NCI-H2081 (cell line): ENCODE results near the gene DNER.
"Not testable (repeated sequence)": the region's sequence is repeated elsewhere in the genome, so short reads cannot be mapped to it uniquely, and the experiment has no call there.

Experiments used
- DNase-seq, 2 experiments: peaks; one replicate each; lab custom pipeline; 2025; lab: John Stamatoyannopoulos, UW

DNER gene, protein sequence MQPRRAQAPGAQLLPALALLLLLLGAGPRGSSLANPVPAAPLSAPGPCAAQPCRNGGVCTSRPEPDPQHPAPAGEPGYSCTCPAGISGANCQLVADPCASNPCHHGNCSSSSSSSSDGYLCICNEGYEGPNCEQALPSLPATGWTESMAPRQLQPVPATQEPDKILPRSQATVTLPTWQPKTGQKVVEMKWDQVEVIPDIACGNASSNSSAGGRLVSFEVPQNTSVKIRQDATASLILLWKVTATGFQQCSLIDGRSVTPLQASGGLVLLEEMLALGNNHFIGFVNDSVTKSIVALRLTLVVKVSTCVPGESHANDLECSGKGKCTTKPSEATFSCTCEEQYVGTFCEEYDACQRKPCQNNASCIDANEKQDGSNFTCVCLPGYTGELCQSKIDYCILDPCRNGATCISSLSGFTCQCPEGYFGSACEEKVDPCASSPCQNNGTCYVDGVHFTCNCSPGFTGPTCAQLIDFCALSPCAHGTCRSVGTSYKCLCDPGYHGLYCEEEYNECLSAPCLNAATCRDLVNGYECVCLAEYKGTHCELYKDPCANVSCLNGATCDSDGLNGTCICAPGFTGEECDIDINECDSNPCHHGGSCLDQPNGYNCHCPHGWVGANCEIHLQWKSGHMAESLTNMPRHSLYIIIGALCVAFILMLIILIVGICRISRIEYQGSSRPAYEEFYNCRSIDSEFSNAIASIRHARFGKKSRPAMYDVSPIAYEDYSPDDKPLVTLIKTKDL

DNA sequence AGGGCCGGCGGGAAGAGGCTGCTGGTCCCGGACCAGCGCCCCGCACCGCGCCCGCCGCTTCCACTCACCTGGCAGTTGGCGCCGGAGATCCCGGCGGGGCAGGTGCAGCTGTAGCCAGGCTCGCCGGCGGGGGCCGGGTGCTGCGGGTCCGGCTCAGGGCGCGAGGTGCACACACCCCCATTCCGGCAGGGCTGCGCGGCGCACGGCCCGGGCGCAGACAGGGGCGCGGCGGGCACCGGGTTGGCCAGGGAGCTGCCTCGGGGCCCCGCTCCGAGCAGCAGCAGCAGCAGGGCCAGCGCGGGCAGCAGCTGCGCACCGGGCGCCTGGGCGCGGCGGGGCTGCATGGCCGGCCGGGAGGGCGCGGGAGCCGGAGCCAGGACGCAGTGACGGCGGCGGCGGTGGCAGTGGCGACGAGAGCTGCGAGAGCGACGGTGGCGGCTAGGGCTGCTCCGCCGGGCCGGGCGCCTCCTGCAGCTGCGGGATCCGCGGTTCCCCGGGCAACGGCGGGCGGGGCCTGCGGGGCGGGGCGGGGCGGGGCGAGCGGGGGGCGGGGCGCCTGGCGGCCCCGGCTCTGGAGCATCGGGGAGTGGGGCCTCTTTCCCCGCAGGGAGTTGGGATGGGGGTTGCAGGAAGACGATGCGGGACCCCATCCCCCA lies at the start of gene DNER:
DNER (minus strand) TSS at position 476 of the 656 bp plus-strand sequence; CDS start at position 344, 132 bp downstream.
- peak; percentile 55 to 57 for DNase-seq

DNA sequence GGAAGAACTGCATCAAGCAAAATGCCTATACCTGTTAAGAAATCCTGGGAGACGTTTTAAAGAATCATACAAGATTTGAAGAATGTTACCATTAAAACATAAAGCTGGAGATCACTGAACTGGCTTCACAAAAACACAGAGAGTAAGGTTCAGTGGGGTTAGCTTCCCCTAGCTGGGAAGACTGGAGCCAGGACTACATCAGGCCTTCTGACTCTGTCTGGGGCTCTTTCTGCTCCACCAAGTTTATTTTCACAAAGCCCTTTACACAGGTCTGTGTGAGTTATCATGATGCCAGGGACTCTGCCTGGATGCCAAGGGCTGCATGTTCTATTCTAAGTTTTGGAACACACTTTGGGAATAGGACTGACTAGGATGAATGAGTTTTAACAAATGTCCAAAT lies 47.3 kb upstream of the DNER start:
- DNase-seq: no peak

DNA sequence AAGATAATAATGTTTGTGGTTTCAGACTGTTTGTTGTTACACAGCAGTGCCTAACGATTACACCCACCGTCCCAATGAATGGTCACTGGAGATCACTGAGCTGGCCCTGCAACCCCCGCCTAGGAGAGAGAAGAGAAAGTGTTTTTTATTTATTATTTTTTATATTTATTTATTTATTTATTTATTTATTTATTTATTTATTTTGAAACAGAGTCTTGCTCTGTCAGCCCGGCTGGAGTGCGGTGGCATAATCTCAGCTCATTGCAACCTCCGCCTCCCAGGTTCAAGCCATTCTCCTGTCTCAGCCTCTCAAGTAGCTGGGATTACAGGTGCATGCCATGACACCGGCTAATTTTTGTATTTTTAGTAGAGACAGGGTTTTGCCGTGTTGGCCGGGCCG lies 43.1 kb upstream of the DNER start:
- not testable (repeated sequence) for DNase-seq

DNA sequence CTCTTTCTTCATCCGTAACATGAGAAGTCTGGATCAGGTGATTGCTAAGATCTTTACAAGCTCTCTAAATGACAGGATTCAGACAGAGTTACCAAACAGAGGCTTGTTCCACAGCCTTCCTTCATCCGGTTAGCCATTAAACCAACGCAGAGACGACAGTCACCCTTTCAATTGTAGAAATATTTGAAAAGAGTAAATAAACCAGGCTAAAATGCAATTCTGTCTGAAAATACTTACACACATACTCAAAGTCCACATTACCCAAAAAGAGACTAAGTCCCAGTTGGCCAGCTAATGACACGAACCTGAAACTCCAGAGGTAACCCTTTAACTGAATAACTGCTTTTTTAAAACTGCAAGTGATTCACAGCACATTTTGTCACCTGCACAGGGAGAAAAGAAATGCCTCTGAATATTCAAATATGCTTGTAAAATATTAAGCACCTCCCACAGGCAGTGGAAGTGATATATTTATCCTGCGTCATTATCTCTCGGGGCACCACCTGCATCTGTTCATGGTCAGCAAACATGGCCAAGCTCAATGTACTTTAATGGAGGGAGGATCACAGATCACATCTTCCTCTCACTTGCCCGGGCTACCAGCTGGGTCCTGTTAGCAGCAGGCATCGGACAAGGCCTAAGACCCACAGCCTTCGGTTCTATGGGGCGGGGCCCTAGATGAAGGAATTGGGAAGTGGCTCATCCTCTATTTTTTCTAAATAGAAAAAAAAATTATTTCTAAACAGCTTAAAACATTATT lies 38.8 kb upstream of the DNER start:
- peak in 1 of 2 experiments; percentile 5 for DNase-seq

DNA sequence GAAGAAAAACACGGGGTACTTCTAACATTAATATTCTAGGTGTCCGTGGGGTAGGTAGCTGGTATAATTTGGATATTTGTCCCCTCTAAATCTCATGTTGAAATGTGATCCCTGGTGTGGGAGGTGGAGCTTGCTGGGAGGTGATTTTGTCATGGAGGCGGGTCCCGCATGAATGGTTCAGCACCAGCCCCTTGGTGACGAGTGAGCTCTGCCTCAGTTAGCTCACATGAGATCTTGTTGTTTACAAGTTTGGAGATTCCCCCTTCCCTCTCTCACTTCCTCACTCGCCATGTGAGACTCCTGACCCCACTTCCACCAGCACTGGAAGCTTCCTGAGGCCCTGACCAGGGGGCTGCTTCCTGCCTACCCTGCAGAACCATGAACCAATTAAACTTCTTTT lies 35.4 kb upstream of the DNER start:
- DNase-seq: no peak

DNA sequence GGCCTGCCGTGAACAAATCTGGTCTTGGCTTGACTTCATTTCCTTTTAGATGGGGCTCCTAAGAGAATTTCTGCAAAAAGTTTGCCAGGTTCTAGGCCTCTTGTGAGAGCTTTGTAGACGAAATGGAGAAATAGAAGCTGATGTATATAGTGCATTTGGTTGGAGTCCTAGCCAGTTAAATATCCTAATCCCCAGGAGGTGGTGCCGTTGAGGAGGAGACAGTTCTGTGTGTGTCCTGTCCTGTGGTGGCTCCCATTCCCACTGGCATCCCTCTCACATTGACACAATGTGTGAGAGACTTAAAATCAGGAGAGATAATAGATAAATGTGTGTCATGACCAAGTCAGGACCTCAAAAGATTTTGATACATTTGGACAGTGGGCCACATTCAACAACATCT lies 34.6 kb upstream of the DNER start:
- no peak for DNase-seq

DNA sequence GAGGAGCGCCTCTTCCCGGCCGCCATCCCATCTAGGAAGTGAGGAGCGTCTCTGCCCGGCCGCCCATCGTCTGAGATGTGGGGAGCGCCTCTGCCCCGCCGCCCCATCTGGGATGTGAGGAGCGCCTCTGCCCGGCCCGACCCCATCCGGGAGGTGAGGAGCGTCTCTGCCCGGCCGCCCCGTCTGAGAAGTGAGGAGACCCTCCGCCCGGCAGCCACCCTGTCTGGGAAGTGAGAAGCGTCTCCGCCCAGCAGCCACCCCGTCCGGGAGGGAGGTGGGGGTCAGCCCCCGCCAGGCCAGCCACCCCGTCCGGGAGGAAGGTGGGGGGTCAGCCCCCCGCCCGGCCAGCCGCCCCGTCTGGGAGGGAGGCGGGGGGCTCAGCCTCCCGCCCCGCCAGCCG lies 28.3 kb upstream of the DNER start:
- not testable (repeated sequence) for DNase-seq

DNA sequence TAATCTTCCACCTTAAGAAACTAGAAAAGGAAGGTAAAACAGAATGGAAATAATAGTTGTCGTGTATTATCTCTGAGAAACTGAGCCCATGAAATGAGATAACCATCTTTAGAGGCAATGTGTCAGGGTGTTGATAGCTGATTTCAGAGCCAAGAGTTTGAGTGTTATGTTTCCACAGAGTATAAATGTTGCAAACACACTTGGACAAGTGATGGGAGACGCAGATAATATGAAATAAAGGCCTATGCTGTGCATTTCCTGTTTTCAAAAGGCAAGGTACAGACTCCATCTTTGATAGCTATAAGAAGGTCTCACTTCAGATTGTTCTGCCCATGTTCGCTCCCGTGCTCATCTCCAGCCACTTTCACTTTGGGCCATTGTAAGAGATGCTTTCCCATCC lies 25.9 kb upstream of the DNER start:
- no peak for DNase-seq

DNA sequence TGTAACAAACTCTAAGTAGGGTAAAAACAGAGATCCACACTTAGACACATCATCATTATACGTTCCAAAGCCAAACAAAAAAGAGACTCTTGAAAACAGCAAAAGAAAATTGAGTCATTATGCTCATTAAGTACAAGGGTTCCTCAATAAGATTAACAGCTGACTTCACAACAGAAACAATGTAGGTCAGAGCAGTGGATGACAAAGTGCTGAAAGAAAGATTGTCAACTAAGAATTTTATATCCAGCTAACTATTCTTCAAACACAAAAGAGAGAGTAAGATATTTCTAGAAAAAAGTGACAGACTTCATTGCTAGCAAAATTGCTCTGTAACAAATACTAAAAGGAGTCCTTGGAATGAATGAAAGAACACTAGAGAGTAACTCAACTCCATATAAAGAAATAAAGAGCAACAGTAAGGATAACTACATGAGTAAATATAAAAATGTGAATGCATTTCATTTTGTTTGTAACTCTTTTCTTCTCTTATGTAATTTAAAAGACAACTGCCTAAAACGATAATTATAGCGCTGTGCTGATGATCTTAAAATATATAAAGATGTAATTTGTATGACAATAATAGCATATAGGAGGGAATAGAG lies 23.8 kb upstream of the DNER start:
- DNase-seq: no peak

DNA sequence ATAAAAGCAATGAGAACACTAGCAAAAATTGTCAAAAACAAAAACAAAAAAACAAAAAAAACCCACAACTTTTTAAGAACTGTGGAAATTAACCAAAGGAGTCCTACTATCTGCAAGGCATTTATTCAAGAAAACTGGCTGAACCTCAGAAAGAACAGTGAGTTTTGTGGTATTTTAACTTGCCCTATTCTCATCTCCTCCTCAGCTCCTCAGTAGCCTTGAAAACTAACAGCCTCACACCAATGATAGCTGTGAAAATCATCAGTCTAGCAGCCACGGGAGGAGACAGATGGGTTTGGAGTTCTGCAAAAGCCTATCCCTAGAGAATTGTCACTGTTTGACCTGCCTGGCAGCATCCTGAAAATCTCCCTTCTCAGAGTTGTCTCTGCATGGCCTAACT lies 20.1 kb upstream of the DNER start:
- DNase-seq: no peak

DNA sequence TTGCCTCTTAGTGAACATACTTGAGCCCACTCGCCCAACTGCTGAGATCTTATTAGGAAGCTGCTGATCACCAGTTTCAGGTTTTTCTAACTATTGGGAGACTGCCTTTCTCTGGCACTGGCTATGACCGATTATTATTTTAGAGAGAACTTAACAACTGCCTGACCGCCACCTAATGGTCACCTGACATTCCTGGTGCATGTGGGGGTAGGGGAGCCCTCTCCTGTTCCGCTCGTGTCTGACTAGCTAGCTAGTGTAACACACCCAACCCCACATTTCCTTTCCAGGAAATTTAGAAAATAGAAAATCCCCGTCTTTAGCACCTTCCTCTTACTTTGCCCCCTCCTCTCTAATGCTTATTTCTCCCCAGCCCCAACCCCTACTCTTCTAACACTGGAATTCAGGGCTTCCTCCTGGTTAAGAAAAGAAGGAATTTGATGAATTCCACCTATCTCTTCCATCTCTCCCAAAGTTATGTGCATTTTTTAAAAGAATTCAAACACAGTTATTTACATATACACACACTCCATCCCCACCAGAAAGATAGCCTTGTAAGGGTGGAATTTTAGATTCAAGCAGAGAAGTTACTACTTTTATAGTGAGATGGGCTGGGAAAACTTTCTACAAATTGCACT lies 19.4 kb upstream of the DNER start:
- DNase-seq: no peak

DNA sequence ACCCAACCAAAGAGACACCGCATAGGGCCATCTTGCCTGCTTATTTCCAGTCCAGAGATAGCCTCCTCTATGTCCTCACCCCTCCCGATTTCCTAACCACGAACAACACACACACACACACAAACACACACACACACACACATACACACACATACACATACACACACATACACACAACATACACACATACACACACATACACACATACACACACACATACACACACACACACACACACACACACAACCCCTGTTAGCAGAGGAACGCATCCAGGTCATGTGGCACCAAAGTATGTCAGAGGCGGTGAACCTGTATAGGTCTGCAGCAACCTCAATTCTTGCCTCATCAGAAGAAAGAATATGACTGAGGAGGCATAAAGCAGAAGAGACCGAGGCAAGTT lies 18.5 kb upstream of the DNER start:
- no peak for DNase-seq

DNA sequence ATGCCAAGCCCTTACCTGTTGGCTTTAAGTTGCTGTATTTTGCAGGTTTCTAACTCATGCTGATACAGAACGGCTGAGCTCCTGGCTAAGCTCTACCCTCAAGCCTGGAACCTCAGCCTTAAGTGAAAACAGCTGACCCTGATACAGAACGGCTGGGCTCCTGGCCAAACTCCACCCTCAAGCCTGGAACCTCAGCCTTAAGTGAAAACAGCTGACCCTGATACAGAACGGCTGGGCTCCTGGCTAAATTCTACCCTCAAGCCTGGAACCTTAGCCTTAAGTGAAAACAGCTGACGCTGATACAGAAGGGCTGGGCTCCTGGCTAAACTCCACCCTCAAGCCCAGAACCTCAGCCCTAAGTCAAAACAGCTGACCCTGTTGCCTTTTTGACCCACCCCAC lies 17.6 kb upstream of the DNER start:
- no peak for DNase-seq

DNA sequence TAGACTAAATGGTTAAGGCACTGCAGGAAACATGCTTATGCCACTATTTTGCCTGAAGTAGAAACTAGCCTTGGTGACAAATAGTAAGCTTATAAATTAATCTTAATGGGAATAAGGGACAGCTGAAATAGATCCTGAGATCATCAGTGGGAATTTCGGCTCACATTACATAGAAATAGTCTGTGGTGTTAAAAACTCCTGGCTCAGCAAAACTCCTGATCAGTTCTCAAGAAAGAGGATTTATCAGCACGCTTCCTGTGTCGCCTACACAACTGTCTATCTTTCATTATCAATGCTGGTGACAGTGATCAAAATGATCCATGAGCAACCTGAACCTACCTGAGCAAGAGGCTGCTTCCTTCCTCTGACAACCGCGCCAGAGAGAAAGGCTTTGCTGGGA lies 17.0 kb upstream of the DNER start:
- DNase-seq: no peak

DNA sequence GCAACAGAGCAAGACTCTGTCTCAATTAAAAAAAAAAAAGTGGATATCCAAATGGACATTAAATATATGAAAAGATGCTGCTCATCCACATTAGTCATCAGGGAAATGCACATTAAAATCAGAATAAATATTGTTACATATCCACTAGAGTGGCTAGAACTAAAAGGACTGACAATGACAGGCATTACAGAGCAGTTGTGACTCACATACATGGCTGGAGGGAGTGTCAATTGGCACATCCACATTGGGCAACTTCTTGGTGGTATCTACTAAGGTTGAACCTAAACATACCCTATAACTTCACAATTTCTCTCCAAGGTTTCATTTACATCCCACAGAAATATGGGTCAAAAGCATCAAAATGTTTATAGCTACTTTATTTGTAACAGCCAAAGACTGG lies 14.0 kb upstream of the DNER start:
- DNase-seq: no peak

DNA sequence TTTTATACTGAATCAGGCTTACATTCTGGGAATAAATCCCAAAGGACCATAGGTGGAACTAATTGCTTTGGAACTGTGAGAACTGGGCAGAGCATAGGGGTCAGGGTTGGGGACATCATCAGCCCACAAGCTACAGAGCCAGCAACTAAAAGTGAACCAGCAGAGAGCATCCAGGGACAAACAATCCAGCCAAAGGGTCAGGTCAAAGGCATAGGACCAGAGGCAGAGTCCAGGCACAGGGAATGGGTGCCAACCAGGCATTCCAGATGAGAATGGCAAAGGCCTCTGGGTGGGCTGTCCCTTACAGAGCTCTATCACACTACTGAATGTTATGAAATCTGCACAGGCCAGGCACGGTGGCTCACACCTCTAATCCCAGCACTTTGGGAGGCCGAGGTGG lies 12.3 kb upstream of the DNER start:
- no peak for DNase-seq

DNA sequence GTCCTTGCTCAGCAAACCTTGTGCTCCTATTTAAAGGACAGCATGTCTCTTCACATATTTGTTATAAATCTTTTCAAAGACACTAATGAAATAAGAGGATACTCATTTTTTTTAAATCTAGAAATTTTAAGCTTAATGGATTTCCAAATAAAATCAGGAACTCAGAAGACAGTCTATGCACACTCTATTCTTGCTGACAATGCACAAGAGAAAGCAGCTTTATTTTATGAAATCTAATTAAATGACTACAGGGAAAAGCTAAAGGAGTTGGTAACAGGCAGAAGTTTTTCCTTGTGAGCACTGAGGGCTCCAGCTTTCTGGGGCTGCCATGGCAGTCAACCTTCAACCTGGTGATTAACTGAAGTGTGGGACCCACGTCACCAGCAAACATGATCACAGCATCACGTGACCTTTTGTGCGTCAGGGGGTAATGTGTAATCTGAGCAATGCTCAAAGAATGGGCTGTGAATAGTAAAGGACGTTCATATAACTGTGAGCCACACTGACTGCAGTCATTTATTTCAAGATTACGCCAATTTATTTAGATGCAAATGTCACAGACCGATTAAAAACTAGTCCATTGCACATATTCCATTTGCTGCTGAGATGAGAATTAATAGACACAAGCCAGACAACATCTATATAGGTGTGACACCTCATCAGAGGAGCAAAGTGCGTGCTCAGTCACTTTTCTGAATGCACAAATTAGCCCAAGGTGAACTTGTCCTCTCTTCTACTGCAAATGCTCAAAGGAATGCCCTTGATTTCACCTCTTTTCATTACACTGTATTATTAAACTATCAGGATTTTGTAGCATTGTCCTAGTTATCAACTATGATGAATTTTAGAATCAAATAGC lies 11.6 kb upstream of the DNER start:
- no peak for DNase-seq

DNA sequence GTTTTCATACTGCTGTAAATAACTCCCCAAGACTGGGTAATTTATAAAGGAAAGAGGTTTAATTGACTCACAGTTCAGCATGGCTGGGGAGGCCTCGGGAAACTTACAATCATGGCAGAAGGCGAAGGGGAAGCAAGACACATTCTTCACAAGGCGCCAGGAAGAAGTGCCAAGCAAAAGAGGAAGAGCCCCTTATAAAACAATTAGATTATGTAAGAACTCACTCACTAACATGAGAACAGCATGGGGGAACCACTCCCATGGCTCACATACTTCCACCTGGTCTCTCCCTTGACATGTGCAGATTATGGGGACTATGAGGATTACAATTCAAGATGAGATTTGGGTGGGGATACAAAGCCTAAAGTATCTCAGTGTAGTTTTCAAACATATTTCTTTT lies 8.8 kb upstream of the DNER start:
- not testable (repeated sequence) for DNase-seq

DNA sequence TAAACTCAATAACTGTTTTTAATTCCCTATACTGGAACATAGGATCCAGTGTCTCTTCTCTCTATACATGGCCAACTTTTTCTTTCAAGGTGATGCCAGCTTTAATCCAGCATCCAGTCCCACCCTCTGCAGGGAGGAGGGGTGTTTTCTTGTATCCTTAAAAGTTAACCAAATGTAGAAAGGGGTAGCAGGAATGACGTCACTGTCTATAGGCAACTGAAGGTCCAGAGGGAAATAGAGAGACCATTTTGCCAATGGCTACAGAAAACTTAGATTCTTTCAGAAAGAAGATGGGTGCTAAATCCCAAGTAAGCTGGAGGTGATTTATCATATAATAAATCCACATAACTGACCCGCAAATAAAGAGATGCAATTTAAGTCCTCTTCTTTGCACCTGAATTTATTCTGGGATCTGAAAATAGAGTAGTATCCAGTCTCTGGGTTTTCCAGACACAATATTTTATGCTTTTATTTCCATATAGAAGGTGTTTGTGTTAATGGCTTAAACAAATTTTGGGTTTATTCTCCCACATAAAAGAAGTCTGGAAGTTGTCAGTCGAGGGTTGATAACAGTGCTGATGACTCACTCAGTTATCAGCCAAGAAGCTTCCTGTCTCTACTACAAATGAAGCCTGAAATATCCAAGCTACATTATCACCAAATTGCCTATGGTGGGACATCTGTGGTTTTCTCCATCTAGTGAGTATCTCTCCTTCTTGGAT lies 5.7 kb upstream of the DNER start:
- no peak for DNase-seq

DNA sequence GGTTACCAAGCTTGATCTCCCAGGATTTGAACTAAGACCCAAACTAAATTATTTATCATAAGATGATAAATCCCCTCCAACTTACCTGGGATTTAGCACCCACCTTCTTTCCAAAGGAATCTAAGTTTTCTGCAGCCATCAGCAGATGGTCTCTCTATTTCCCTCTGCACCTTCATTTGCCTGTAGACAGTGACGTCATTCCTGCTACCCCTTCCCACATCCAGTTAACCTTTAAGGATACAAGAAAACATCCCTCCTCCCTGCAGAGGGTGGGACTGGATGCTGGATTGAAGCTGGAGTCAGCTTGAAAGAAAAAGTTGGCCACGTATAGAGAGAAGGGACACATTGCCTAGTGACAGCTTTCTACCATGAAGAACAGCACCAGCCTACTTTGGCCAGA lies 3.7 kb upstream of the DNER start:
- no peak for DNase-seq
